Measurements from ENCODE around the gene DCDC1. TPM values are rescaled to one million over a fixed set of nuclear protein-coding genes. Genes with fewer than 3 reads are reported as not detected.

DCDC1 gene
- total and polyA plus RNA-seq, 9 of the 15 experiments (the other 6 are each of a cell fraction or from before 2014, with no cell fraction given) = 0.05 to 0.18 (median 0.08) TPM; not detected in 3

GRCh38 chr11:30919389-30920152 is 450.0 kb downstream of the DCDC1 start:
- no peak for FAIRE-seq
- H2AFZ ChIP-seq (ENCODE audit: low read depth, low read length) = no peak overlapping the region
- no peaks in the 10 kb centered on the region for H3K4me1 ChIP-seq (replicated peaks in 1 of 2; ENCODE audit: control insufficient read depth in 2 of 2, insufficient read depth in 2 of 2, low read length in 2 of 2)
- H4K20me1 ChIP-seq (replicated peaks; ENCODE audit: control insufficient read depth, insufficient read depth, low read length) = no peaks in the 10 kb centered on the region
- ATAC-seq = no peak
- no peak overlapping the region for H3K27ac ChIP-seq (ENCODE audit: extremely low read depth, low read depth, low read length)
- H3K9me1 ChIP-seq (ENCODE audit: control insufficient read depth, insufficient read depth, low read length) = no peaks in the 10 kb centered on the region
- H3K9me3 ChIP-seq (replicated peaks; ENCODE audit: control insufficient read depth, insufficient read depth, low read depth, low read length) = no peaks in the 10 kb centered on the region
- H3K36me3 ChIP-seq (ENCODE audit: control insufficient read depth, insufficient read depth, low read length) = no peaks in the 10 kb centered on the region
- CTCF ChIA-PET (ENCODE audit: low intra/inter-chr PET ratio) = no interaction called here
- no peaks in the 10 kb centered on the region for H3K79me2 ChIP-seq (ENCODE audit: control insufficient read depth, insufficient read depth, low read length)
- H3K4me2 ChIP-seq (ENCODE audit: insufficient read depth, low read length) = no peak overlapping the region
- no peak for DNase-seq (ENCODE audit: extremely low read depth in 1 of 4, low spot score in 3 of 4)
- no peak overlapping the region for H3K9ac ChIP-seq (ENCODE audit: insufficient read depth in 1 of 2, low read depth in 2 of 2, low read length in 2 of 2)
- intact Hi-C loops (cut with micrococcal nuclease) = loop anchor here (10.0 kb wide), 1 partner anchor 1485 kb away; no protein-coding TSS in a partner anchor
- BruUV-seq (replicated peaks) = no TSS peak
- under 1% methylated on average over 8 of the region's 8 CpGs for WGBS (ENCODE audit: insufficient coverage, low coverage, missing lambda C conversion rate)
- POLR2A ChIA-PET = no interaction called here
- in situ Hi-C loops (cut with MboI) = loop anchor here (5.0 kb wide), 1 partner anchor 572 kb away; no protein-coding TSS in a partner anchor
- H3K27me3 ChIP-seq (ENCODE audit: control insufficient read depth in 2 of 2, insufficient read depth in 2 of 2, low read length in 2 of 2) = no peaks in the 10 kb centered on the region
- no peak overlapping the region for H3K4me3 ChIP-seq
- TF ChIP-seq ZNF707 (CRISPR knock-in tag; conservative IDR thresholded peaks at IDR 0.05) = no peak
- TF ChIP-seq FOXP1 (CRISPR knock-in tag; IDR thresholded peaks at IDR 0.05) = no peak
- no peak for TF ChIP-seq HDAC6 (IDR thresholded peaks at IDR 0.05; ENCODE audit: low read depth, low read length)
- no peak for TF ChIP-seq NFIX (CRISPR knock-in tag; IDR thresholded peaks at IDR 0.05; ENCODE audit: low read depth)
- no peak for TF ChIP-seq ARID4B (CRISPR knock-in tag; IDR thresholded peaks at IDR 0.05)
- no peak for TF ChIP-seq IFI16 (CRISPR knock-in tag; IDR thresholded peaks at IDR 0.05)
- no peak for TF ChIP-seq FOS (IDR thresholded peaks at IDR 0.05; ENCODE audit: extremely low read depth, insufficient read length)
- TF ChIP-seq AFF4 (CRISPR knock-in tag; IDR thresholded peaks at IDR 0.05) = no peak
- no peak for TF ChIP-seq CEBPG (CRISPR knock-in tag; IDR thresholded peaks at IDR 0.05)
- TF ChIP-seq CEBPG (tag; conservative IDR thresholded peaks at IDR 0.05 in 1 of 2, IDR thresholded peaks at IDR 0.05 in 1 of 2) = no peak
- no peak for TF ChIP-seq DEAF1 (CRISPR knock-in tag; IDR thresholded peaks at IDR 0.05)
- TF ChIP-seq MCM3 (IDR thresholded peaks at IDR 0.05) = no peak

All from K562 (cell line).